Measurements from ENCODE around the gene DEFB123.

DEFB123 gene

GRCh38 chr20:31475472-31476293 is 35.3 kb downstream of the DEFB123 start:
- no peaks in the 10 kb centered on the region for H3K27me3 ChIP-seq (ENCODE audit: insufficient read depth, low read length, poor library complexity, severe bottlenecking)
- H3K4me1 ChIP-seq (ENCODE audit: insufficient read depth, low read length, poor library complexity, severe bottlenecking), result no peaks in the 10 kb centered on the region
- H3K4me2 ChIP-seq (ENCODE audit: low read depth, low read length, poor library complexity, severe bottlenecking), result no peak overlapping the region
- H3F3A ChIP-seq (ENCODE audit: low read depth), result no peaks in the 10 kb centered on the region
- no peaks in the 10 kb centered on the region for H4K20me1 ChIP-seq (ENCODE audit: insufficient read depth, low read length, poor library complexity, severe bottlenecking)
- no peak overlapping the region for H3K9ac ChIP-seq (ENCODE audit: low read depth, low read length, poor library complexity, severe bottlenecking)
- H2AFZ ChIP-seq (ENCODE audit: low read length), result no peak overlapping the region
- no peaks in the 10 kb centered on the region for H3K9me3 ChIP-seq (ENCODE audit: insufficient read depth, low read depth, low read length)
- no peaks in the 10 kb centered on the region for H3K9me2 ChIP-seq (replicated peaks; ENCODE audit: low read depth, low read length)
- H3K4me3 ChIP-seq (ENCODE audit: low read length, poor library complexity, severe bottlenecking), result no peak overlapping the region
- TF ChIP-seq EZH2phosphoT487 (IDR thresholded peaks at IDR 0.05; ENCODE audit: borderline replicate concordance) (no peak), CTCF (conservative IDR thresholded peaks at IDR 0.05; ENCODE audit: low read length) (no peak)
- no peaks in the 10 kb centered on the region for H3K36me3 ChIP-seq (ENCODE audit: insufficient read depth, low read length)
- no peaks in the 10 kb centered on the region for H3K79me2 ChIP-seq (ENCODE audit: insufficient read depth, low read length)

GRCh38 chr20:31476294-31476585 is 35.8 kb downstream of the DEFB123 start:
- Histone ChIP-seq H3F3A (ENCODE audit: low read depth) (no peaks in the 10 kb centered on the region), H3K4me2 (ENCODE audit: low read depth, low read length, poor library complexity, severe bottlenecking) (no peak overlapping the region), H3K4me1 (ENCODE audit: insufficient read depth, low read length, poor library complexity, severe bottlenecking) (no peaks in the 10 kb centered on the region), H3K9me3 (ENCODE audit: insufficient read depth, low read depth, low read length) (no peaks in the 10 kb centered on the region), H3K79me2 (ENCODE audit: insufficient read depth, low read length) (no peaks in the 10 kb centered on the region), H3K27me3 (ENCODE audit: insufficient read depth, low read length, poor library complexity, severe bottlenecking) (no peaks in the 10 kb centered on the region), H3K4me3 (ENCODE audit: low read length, poor library complexity, severe bottlenecking) (no peak overlapping the region), H3K9ac (ENCODE audit: low read depth, low read length, poor library complexity, severe bottlenecking) (no peak overlapping the region), H2AFZ (ENCODE audit: low read length) (no peak overlapping the region), H3K36me3 (ENCODE audit: insufficient read depth, low read length) (no peaks in the 10 kb centered on the region), H4K20me1 (ENCODE audit: insufficient read depth, low read length, poor library complexity, severe bottlenecking) (no peaks in the 10 kb centered on the region), H3K9me2 (replicated peaks; ENCODE audit: low read depth, low read length) (no peaks in the 10 kb centered on the region)
- TF ChIP-seq EZH2phosphoT487 (IDR thresholded peaks at IDR 0.05; ENCODE audit: borderline replicate concordance) (no peak), CTCF (conservative IDR thresholded peaks at IDR 0.05; ENCODE audit: low read length) (no peak)

GRCh38 chr20:31476643-31477215 is 36.3 kb downstream of the DEFB123 start:
- H2AFZ ChIP-seq (ENCODE audit: low read length), result no peak overlapping the region
- H3K36me3 ChIP-seq (ENCODE audit: insufficient read depth, low read length), result no peaks in the 10 kb centered on the region
- H4K20me1 ChIP-seq (ENCODE audit: insufficient read depth, low read length, poor library complexity, severe bottlenecking), result no peaks in the 10 kb centered on the region
- H3F3A ChIP-seq (ENCODE audit: low read depth), result no peaks in the 10 kb centered on the region
- H3K9me2 ChIP-seq (replicated peaks; ENCODE audit: low read depth, low read length), result no peaks in the 10 kb centered on the region
- H3K9me3 ChIP-seq (ENCODE audit: insufficient read depth, low read depth, low read length), result no peaks in the 10 kb centered on the region
- TF ChIP-seq CTCF (conservative IDR thresholded peaks at IDR 0.05; ENCODE audit: low read length), result no peak
- no peak for TF ChIP-seq EZH2phosphoT487 (IDR thresholded peaks at IDR 0.05; ENCODE audit: borderline replicate concordance)
- no peak overlapping the region for H3K9ac ChIP-seq (ENCODE audit: low read depth, low read length, poor library complexity, severe bottlenecking)
- H3K4me2 ChIP-seq (ENCODE audit: low read depth, low read length, poor library complexity, severe bottlenecking), result no peak overlapping the region
- no peaks in the 10 kb centered on the region for H3K79me2 ChIP-seq (ENCODE audit: insufficient read depth, low read length)
- H3K27me3 ChIP-seq (ENCODE audit: insufficient read depth, low read length, poor library complexity, severe bottlenecking), result no peaks in the 10 kb centered on the region
- H3K4me1 ChIP-seq (ENCODE audit: insufficient read depth, low read length, poor library complexity, severe bottlenecking), result no peaks in the 10 kb centered on the region
- no peak overlapping the region for H3K4me3 ChIP-seq (ENCODE audit: low read length, poor library complexity, severe bottlenecking)
